ENCODE data around the gene SLC38A8. TPM values are rescaled to one million over a fixed set of nuclear protein-coding genes. Genes with fewer than 3 reads are reported as not detected.

The SLC38A8 gene
- total RNA-seq, 1 donor from 2014 or later: not detected

DNA sequence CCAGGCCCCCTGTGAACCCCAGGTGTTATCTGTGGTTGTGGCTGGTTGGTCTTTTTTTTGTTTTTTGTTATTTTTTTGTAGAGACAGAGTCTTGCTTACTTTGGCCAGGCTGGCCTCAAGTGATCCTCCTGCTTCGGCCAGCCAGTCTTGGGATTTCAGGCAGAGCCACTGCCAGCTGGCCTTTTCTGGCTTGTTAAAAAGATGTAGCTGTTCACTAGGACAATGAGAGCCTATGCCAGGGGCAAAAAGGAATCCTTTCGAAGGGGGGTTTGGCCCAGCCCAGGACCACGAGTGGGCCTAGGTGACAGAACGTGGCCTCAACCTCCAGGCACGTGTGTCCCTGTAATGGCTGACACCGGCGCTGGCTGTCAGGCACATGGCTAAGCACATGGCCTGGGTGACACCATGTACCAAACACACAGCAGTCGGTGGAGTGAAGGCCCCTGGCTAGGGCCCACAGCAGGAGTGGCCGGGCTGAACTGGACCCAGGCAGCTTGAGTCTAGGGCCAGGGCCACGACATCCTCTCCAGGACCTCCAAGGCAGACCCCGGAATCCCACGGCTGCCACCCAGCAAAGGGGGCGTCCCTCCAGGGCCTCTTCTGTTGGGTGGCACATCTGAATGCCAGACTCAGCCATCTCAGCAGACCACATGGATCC is 6.9 kb upstream of the SLC38A8 start:
- DNase-seq (ENCODE audit: low spot score): no peak

DNA sequence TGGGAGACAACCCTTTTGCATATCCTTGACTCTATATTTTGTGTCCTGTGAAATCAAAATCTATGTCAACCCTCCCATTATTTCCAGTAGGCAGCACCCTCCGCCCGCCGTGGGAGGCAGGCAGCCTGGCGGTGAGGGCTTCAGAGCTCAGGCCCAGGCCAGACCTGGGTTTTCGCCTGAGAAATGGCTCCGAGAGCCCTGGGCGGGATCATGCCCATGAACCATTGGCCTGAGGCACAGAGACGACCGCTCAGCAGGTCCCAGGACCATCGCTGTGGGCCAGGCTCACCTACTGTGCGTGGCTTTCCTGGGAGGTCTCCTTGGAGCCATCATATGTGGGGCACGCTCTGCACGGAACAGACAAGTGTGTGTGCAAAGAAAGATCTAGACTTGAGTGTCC is 6.3 kb upstream of the SLC38A8 start:
- no peak for DNase-seq (ENCODE audit: low spot score)

DNA sequence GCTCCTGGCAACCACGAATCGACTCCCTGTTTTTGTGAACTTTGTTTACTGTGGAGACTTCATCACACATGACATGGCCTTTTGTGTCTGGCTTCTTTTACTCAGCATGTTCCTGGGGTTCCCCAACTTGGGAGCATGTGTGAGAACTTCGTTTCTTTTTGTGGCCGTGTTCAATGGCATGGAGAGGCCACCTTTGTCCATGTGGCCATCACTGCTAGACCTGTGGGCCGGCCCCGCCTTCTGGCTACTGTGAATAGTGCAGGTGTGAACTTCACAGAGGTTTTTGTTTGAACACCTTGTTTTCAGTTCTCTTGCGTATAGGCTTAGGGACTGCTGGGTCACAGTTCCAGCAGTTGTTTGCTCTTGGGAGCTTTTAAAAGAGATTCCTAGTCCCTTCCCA is 5.7 kb upstream of the SLC38A8 start:
- DNase-seq (ENCODE audit: low spot score): no peak

DNA sequence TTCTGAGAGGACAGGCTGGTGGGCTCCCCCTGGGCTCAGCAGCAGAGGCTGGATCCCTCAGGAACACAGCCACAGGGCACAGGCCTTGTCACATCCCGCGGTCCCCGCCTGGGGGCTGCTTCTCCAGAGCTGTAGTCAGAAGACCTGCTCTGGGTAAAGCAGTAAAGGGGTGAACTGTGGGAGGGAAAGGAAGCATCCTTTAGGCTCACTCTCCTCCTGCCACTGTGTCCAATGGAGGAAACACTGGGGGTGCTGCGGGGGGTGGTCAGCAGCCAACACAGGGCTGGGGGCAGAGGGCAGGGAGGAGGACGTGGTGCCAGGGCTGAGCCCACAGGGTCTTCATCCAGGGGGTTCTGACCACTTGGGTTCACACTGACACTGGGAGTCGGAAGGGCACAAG is 5.0 kb upstream of the SLC38A8 start:
- DNase-seq (ENCODE audit: low spot score): no peak

DNA sequence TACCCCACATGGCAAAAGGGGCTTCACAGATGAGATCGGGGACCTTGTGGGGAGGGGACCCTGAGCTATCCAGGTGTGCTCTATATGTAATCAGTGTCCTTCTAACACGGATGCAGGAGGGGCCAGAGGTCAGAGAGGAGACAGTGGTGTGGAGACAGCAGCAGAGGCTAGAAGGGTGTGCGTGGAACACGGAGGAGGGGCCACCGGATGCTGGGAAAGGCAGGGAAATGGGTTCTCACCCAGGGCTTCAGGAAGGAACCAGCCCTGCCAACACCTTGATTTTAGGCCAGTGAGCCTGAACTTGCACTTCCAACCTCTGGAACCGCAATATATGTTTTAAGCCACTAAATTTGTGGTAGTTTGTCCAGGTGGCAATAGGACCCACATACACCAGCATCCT is 4.6 kb upstream of the SLC38A8 start:
- DNase-seq (ENCODE audit: low spot score): no peak

DNA sequence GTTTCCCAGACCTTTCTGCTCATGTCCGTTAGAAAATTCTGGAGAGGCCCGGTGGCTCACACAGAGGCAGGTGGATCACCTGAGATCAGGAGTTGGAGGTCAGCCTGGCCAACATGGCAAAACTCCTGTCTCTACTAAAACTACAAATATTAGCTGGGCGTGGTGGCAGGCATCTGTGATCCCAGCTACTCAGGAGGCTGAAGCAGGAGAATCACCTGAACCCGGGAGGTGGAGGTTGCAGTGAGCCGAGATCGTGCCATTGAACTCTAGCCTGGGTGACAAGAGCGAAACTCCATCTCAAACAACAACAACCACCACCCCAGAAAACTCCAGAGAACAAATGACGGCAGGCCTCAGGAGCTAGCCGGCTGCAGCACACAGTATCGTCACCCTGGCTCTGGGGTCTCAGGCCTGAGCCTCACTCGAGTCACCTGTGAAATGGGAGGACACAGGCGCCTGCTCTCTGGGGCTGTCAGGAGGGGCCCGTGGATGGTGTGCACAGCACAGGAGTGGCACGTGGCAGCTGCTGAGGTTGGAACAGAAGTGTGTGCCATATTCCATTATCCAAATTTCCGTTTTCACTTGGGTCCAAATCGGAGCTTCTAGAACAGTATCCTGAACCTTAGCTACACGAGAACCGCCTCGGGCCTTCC is 3.3 kb upstream of the SLC38A8 start:
- DNase-seq (ENCODE audit: low spot score): no peak

DNA sequence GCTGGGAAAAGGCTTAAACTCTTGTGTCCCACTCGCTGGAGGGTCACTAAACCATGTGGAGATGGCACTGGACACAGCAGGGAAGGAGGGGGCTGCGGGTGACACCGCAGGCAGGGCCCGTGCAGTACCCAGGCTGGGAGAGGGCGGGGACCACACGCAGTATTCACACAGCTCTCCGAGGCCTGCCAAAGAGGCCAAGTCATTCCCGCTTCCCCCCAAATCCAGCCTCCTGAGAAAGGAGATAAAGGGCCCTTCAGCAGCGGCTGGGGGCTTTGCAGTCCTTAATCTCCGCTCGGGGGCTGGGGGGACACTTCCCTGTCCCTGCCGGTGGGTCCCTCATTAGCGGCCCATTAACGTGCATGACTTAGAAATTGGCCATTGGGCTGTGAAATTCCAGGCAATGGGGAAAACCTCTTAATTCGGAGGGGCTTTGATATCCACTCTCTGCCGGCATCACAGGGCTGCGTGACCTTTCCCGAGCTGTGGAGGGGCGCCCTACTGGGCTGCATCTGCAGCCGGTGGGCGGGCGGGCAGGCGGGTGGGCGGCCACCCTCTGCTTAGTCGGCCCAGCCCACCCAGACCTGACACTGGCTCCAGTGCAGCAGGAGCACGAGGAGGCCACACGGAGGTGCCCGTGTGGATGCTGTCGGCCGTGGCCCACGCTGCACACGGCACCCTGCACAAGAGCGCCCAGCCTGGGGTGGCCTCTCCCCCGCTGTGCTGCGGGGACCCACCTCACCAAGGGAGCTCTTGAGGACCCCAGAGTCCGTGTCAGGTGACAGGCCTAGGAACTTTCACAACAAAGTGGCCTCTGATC is 2.6 kb upstream of the SLC38A8 start:
- no peak for DNase-seq (ENCODE audit: low spot score)

DNA sequence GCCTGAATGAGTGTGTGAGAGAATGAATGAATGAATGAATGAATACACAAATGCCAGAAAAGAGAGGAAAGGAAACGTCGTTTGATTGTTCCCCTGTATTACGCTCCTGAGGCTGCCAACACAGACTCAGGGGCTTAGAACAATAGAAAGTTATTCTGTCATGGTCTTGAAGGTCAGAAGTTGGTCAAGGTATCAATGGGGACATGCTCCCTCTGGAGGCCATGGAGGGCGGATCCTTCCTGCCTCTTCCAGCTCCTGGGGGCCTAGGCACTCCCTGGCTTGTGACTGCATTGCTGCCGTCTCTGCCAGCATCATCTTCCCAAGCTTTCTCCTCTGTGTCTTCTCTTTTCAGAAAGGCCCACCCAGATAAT is 1.5 kb upstream of the SLC38A8 start:
- DNase-seq (ENCODE audit: low spot score): no peak

DNA sequence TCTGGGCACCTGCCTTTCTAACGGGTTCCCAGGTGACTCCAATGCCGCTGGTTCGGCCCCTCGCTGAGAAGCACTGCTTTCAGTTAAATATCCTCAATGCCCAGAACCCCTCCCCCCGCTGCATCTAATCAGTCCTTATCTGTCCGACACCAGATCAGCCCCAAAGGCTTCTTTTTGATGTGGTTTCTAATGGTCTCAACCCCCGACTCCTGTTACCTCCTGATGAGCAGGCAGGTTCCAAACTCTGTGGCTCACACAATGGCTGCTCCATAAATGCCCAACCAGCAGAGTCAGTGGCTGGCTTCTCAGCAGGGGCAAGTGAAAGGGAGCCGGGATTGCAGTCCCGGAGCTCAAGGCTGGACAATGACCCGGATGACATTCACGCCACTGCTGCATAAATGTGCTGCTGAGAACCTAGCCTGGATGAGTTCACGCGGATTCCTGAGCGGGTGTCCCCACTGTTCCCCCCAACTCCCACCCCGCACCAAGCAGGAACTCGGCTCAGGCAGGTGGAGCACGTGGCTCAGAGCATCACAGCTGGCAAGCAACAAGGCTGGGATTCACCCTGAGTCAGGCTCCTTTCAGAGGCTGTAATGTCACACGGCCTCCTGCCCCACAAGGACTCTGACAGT is 1.0 kb upstream of the SLC38A8 start:
- DNase-seq (ENCODE audit: low spot score): no peak

DNA sequence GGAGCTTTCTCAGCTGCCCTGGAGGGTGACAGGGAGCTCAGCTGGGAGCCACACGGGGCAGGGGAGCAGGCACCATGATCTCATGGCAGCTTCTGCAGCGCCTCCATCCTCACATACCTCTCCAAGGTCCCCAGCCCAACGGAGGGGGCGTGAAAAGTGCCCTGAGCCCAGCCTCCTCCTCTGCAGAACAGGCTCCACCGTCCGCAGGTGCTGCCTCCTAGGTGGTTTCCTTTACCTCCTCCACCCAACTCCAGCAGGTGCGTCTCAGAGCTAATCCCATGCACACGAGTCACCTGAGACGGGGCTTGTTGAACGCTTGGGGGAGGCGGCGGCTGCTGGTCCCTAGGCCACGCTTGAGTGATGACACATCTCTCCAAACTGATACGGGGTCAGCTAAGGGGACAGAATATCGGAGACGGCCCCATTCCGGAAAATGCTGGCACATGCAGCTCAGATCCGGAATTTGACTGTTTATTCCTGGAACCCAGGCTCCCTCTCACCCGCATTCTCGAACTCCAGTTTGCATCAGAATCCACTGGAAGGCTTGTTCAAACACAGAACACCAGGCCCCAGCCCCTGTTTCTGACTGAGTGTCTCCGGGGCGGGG is 387 bp upstream of the SLC38A8 start:
- DNase-seq (ENCODE audit: low spot score): no peak

DNA sequence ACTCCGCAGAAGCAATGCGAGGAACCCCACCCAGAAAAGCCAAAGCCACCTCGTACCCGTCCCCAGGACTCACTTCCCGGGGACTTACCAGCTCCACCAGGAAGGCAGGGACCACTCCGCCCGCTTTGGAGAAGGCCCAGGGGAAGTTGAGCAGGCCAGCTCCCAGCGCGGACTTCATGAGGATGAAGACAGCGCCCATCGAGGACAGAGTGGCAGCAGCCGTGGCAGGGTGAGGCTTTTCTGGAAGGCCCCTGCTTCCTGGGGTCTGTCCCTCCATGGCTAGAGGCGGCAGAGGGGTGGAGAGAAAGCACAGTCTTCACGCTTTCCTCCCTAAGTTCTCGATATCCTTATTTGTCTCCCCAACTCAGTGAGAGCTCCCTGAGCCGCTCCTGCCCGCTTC is 714 bp downstream of the SLC38A8 start:
- DNase-seq (ENCODE audit: low spot score): no peak

DNA sequence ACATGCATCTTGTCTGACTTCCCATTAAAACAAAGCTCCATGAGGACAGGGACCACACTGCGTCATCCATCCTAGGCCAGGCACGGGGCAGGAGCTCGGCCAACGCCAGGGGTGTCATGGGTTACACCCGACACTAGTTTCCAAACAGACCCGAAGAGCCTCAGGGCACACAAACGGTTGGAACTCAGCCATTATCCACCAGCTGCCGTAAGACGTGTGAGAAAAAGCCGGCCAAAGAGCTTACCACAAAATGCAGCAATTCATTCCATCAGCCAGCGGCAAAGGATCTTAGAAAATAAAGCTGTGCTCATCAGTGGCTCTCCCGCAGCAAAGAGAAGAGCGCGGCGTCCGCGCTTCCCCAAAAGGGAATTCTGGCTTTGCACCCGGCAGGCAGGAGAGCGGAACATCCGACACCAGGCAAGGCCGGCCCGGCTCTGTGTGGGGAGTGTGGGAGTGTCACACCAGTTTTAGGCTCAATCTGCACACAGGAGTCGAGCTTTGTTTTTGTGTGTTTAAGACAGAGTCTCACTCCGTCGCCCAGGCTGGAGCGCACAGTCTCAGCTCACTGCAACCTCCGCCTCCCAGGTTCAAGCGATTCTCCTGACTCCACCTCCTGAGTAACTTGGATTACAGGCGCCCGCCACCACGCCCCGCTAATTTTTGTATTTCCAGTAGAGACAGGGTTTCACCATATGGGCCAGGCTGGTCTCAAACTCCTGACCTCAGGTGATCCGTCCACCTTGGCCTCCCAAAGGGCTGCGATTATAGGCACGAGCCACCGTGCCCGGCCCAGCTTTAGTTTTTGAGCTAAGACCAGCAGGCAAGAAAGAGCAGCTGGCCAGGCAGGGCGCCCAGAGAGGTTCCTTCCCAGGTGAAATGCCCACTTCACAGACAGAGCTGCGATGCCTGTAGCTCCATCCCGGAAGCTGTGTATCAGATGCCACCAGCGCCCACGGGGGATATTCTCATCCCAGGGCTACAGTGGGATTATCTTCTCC is 1.5 kb downstream of the SLC38A8 start:
- DNase-seq (ENCODE audit: low spot score): no peak

DNA sequence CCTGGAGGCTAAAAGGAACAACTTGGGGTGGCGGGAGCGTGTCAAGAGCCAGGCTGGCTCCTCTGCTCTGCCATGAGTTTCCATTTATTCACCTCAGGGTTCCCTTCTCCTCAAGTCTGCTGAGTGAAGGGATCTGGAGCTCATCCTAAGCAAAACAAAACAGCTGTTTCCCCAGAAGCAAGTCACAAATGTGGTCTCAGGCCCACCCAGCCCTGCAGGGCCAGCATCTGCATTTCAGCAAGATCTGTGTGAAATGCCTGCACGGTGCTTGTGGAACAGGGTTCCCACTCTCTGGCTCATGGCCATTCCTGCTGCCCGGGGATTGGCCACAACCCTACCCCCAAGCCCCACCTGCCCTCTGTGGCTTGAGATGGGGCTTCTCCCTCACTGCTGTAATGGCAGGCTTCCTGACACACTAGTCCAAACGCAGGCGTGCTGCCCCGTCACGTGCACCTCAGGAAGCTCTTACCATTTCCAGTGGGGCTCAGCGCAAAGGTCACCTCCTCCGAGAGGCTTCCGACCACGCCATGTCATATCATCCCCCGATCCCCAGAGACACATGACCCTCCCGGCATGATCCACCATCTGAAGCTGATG is 2.3 kb downstream of the SLC38A8 start:
- no peak for DNase-seq (ENCODE audit: low spot score)

DNA sequence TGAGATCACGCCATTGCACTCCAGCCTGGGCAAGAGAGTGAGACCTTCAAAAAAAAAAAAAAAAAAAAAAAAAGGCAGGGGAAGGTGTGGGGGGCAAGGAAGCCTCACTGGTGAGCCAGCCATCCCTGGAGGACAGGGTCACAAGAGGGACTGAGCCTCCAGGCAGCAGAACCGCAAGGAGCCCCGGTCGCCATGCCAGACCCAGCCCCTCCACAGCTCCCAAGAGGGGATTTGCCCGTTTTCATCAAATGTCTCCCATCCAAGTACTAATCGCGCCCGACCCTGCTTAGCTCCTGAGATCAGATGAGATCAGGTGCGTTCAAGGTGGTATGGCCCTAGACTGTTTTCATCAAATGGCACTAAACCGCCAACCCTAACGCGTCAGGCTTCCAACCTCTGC is 2.9 kb downstream of the SLC38A8 start:
- no peak for DNase-seq (ENCODE audit: low spot score)

DNA sequence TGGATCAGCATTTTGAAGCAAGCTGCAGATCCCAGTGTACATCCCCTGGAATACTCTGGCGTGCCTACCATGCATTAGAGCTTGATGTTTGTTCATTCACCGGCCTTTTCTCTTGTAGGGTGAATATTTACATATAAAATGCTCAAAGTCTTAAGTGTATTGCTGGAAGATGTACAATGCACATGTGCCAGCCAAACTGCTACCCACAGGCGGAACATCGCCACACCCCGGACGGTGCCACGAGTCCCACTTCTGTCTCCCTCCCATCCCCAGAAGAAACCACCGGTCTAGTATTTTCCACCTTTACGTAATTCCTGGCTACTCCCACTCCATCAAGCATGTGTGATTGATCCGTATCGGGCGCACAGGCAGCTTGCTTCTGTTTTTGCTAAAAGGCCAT is 4.1 kb downstream of the SLC38A8 start:
- no peak for DNase-seq (ENCODE audit: low spot score)

DNA sequence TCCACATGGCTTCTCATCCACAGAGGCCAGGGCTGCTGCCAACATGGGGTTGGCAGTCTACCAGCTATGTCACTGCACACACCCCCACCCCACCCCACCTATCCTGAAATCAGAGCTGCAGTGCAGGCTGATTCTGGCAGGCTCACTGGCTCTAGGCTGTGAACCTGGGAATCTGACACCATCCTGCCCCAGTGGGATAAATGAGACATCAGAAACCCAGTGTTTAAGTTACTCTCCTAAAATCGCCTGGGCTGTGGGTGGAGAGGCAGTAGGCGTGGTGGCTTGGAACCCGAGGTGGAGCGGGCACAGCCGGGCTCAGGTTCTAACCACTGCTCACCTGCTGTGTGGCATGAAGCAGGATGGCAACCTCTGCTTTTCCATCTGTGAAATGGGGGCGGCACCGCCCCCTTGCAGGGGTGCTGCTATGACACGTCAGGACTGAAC is 5.6 kb downstream of the SLC38A8 start:
- DNase-seq (ENCODE audit: low spot score): no peak

DNA sequence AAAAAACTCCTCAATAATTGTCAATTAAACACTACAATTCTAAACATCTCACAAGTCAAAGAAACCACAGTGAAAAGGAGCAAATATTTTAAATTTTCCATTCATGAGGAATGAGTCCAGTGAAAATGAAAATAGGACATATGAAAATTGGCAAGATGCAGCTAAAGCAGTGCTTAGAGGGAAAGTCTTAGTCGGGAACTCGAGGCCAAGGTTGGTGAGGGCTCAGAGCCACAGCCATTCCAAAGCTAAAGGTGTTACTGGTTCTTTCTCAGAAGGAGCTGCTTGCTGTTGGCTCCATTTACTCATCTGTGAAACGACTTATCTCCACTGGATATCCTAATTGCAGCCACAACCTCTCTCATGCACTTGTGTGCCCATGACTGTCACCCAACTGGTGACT is 6.5 kb downstream of the SLC38A8 start:
- DNase-seq (ENCODE audit: low spot score): no peak

DNA sequence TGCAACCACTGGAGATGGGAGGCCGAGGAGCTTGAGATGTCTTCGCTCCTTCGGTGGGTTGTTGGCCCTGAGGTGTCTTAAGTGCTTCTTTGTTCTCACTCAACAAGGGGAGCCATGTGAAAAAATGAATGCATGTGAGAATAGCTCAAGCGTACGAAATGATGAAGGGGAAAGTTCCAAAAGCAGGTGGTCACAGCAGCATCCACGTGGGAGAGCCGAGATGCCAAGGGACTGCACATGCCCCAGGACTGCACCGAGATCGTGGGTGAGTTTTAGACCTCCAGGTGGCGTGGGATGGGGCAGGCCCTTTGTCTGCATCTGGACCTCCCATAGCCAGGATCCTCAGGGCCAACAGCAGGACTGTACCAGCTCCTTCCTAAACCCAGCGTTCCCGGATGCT is 8.1 kb downstream of the SLC38A8 start:
- DNase-seq (ENCODE audit: low spot score): no peak

DNA sequence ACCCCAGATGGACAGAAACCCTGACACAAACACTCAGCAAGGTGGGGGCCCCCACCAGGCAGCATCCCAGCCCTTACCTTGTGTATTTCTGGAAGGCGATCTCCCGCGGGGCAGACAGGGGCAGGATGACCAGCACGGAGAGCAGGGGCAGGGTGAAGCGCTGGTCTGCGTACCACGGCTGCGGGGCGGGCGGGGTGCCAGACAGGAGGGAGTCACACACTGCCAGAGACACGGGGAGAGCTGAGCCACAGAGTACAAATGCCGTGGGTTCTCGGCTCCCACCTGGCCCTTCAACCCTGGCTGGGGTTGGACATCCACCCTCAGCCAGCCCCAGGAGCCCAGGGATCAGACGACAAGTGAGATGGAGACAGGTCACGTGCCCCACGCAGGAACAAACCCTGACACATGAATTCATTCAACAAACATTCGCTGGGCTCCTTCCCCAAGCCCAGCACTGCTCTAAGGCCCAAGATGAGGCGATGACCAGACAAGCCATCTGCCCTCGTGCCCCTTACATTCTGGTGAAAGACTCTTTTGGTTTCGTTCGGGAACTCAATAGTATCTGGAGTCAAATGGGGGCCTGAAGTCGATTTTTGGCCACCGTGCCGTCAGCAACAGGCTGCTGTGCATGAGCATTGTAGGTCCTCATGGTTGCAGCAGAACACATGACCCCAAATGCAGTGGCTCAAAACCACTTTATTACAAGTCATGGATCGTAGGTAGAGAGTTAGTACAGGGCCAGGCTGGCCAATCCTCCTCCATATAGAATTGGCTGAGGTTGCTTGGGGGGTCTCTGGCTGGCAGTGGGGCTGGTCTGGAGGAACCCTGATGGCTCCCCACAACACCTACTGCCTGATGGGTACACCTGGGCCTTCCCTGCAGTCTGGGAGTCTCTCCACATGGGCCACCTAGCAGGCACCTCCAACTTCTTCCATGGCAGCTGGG is 9.1 kb downstream of the SLC38A8 start:
- no peak for DNase-seq (ENCODE audit: low spot score)
